H1 (cell line): ENCODE results near the gene FAM43B. TPM values are rescaled to one million over a fixed set of nuclear protein-coding genes. Genes with fewer than 3 reads are reported as not detected.

Source experiments
- CHD1 ChIP-seq: IDR thresholded peaks from 2 replicates; pipeline ENCODE4 v1.6.1; 2012; ENCODE audit warnings: low read depth, low read length, improper control_type of control experiment
- CTBP2 ChIP-seq: IDR thresholded peaks from 2 replicates; pipeline ENCODE4 v1.7.0; 2011; ENCODE audit warnings: borderline replicate concordance, mild to moderate bottlenecking, moderate library complexity, mixed read lengths, low read length; ENCODE audit not compliant: insufficient read depth, insufficient read length
- E2F6 ChIP-seq: IDR thresholded peaks from 2 replicates; pipeline ENCODE4 v1.6.1; 2012; ENCODE audit warnings: inconsistent platforms
- JUND ChIP-seq: IDR thresholded peaks from 2 replicates; pipeline ENCODE4 v1.6.1; 2011; ENCODE audit warnings: mild to moderate bottlenecking, improper control_type of control experiment, low read length
- MAX ChIP-seq: IDR thresholded peaks from 2 replicates; pipeline ENCODE4 v1.6.1; 2012; ENCODE audit warnings: inconsistent platforms
- PHF8 ChIP-seq: fragments of 200-600 bp; sonication (generic); conservative IDR thresholded peaks from 2 replicates; pipeline ENCODE4 v1.7.1; 2012; ENCODE audit warnings: low read depth, mild to moderate bottlenecking, inconsistent platforms, low read length, moderate library complexity
- RAD21 ChIP-seq, 2 experiments: IDR thresholded peaks in 1 of 2; conservative IDR thresholded peaks in 1 of 2; 2 replicates each; pipeline ENCODE4 v1.6.1; 2011; ENCODE audit warnings: low read depth in 2 of 2, low read length in 2 of 2, improper control_type of control experiment in 1 of 2, inconsistent platforms in 1 of 2, mild to moderate bottlenecking in 1 of 2, moderate library complexity in 1 of 2
- RFX5 ChIP-seq: IDR thresholded peaks from 2 replicates; pipeline ENCODE4 v1.6.1; 2011; ENCODE audit warnings: low read depth, low read length, improper control_type of control experiment, borderline replicate concordance
- TBP ChIP-seq: IDR thresholded peaks from 2 replicates; pipeline ENCODE4 v1.6.1; 2011; ENCODE audit warnings: low read depth, low read length, improper control_type of control experiment
- polyA plus RNA-seq, 7 experiments: library from polyadenylated mRNA; depleted of rRNA in 3 of 7; stranded (reverse) in 5 of 7; unstranded in 2 of 7; fragments of >200 nt in 5 of 7; fragments of 200-250 nt in 2 of 7; gene quantifications; 1 replicate in 5 of 7; 2 replicates in 1 of 7; 4 replicates in 1 of 7; pipeline versions ENCODE4 v1.2.1 to v1.2.3, GENCODE V29; 2011 to 2013; ENCODE audit warnings: missing spikeins in 2 of 7, mixed read lengths in 2 of 7
- total RNA-seq: library from RNA; stranded (reverse); fragmentation: NEBNext Ultra II Directional; extraction: Animal tissue kit (Norgen Biotek cat#: 25700); gene quantifications from 2 replicates; pipeline ENCODE4 v1.2.1, GENCODE V29; 2021

The FAM43B gene
- total and polyA plus RNA-seq, 2 of the 8 experiments (the other 6 are each of a cell fraction or from before 2014, with no cell fraction given), result 0.88 to 2.2 TPM

GRCh38 chr1:20528221-20528620 lies 24.2 kb upstream of the FAM43B start (continued):
- TF ChIP-seq CHD1 (no peak), E2F6 (no peak), CTBP2 (no peak), RFX5 (no peak), TBP (no peak), JUND (no peak), RAD21 (IDR thresholded peaks at IDR 0.05 in 1 of 2, conservative IDR thresholded peaks at IDR 0.05 in 1 of 2; ENCODE audit: low read depth in 2 of 2, low read length in 2 of 2) (no peak), PHF8 (no peak), MAX (no peak)
